GM12878 (cell line): Measurements from ENCODE around the gene RSPH4A. TPM values are rescaled to one million over a fixed set of nuclear protein-coding genes. Genes with fewer than 3 reads are reported as not detected.

ENCODE experiments used
- CREB1 ChIP-seq: IDR thresholded peaks from 2 replicates; pipeline ENCODE4 v1.6.1; 2012; ENCODE audit warnings: low read depth, mild to moderate bottlenecking, inconsistent platforms
- EGR1 ChIP-seq, 2 experiments: IDR thresholded peaks; 1 replicate in 1 of 2; 2 replicates in 1 of 2; pipeline ENCODE4 v1.6.1; 2011 to 2012; ENCODE audit warnings: low read depth in 2 of 2, low read length in 2 of 2, borderline replicate concordance in 1 of 2, mild to moderate bottlenecking in 1 of 2, moderate library complexity in 1 of 2
- FOXM1 ChIP-seq: IDR thresholded peaks from 2 replicates; pipeline ENCODE4 v1.6.1; 2012; ENCODE audit warnings: low read depth, mild to moderate bottlenecking, inconsistent platforms, low read length, moderate library complexity
- HCFC1 ChIP-seq: fragments of 150-350 bp; IDR thresholded peaks from 2 replicates; pipeline ENCODE4 v1.6.1; 2014; ENCODE audit warnings: low read length
- HDAC6 ChIP-seq: fragments of 200-600 bp; sonication (generic); IDR thresholded peaks from one replicate; pipeline ENCODE4 v1.8.0; 2017; ENCODE audit warnings: antibody characterized with exemption; ENCODE audit not compliant: unreplicated experiment
- MEF2A ChIP-seq: IDR thresholded peaks from 2 replicates; pipeline ENCODE4 v1.6.1; 2011; ENCODE audit warnings: low read depth, mild to moderate bottlenecking, low read length, moderate library complexity; ENCODE audit not compliant: insufficient read depth
- PBX3 ChIP-seq: IDR thresholded peaks from 2 replicates; pipeline ENCODE4 v1.6.1; 2011; ENCODE audit warnings: mild to moderate bottlenecking, low read depth, low read length, moderate library complexity; ENCODE audit not compliant: insufficient replicate concordance
- PRDM15 ChIP-seq: fragments of 450-650 bp; formaldehyde crosslinking; IDR thresholded peaks from 2 replicates; pipeline ENCODE4 v1.4.0; 2020; ENCODE audit warnings: mild to moderate bottlenecking, moderate library complexity
- TCF12 ChIP-seq: IDR thresholded peaks from 2 replicates; pipeline ENCODE4 v1.6.1; 2011; ENCODE audit warnings: low read depth, mild to moderate bottlenecking, low read length
- ZBTB11 ChIP-seq: fragments of 450-650 bp; formaldehyde crosslinking; IDR thresholded peaks from 2 replicates; pipeline ENCODE4 v1.5.0; 2022; ENCODE audit warnings: mild to moderate bottlenecking, missing genetic modification characterization
- ZNF207 ChIP-seq: fragments of 450-650 bp; IDR thresholded peaks from 2 replicates; pipeline ENCODE4 v1.6.1; 2014; ENCODE audit warnings: antibody characterized with exemption, mild to moderate bottlenecking, borderline replicate concordance
- ZNF24 ChIP-seq: fragments of 450-650 bp; IDR thresholded peaks from 2 replicates; pipeline ENCODE4 v1.6.1; 2017; ENCODE audit warnings: antibody characterized with exemption, mild to moderate bottlenecking
- ZZZ3 ChIP-seq: IDR thresholded peaks from 2 replicates; pipeline ENCODE4 v1.6.1; 2011; ENCODE audit warnings: low read depth; ENCODE audit not compliant: control insufficient read depth, insufficient read length
- polyA plus RNA-seq, 11 experiments: library from polyadenylated mRNA; depleted of rRNA in 4 of 11; unstranded in 6 of 11; stranded (reverse) in 5 of 11; fragments of >200 nt; fragmentation: Nextera tagmentation in 4 of 11; fragmentation: Illumina TruSeq in 1 of 11; extraction: Ambion mirVana in 4 of 11; extraction: Trizol in 1 of 11; gene quantifications; 1 replicate in 1 of 11; 2 replicates in 10 of 11; pipeline versions ENCODE4 v1.2.1 to v1.2.3, GENCODE V29; 2011 to 2016; ENCODE audit warnings: inconsistent platforms in 2 of 11, missing spikeins in 2 of 11, low read depth in 1 of 11
- total RNA-seq, 4 experiments: library from RNA; depleted of rRNA in 3 of 4; stranded (reverse); fragments of >200 nt in 3 of 4; fragmentation: Illumina TruSeq in 1 of 4; extraction: Trizol in 1 of 4; gene quantifications; 2 replicates each; pipeline versions ENCODE4 v1.2.1 to v1.2.3, GENCODE V29; 2013 to 2021
- TF ChIP-seq, protein P1 (sequence below): fragments of 450-650 bp; IDR thresholded peaks from 2 replicates; pipeline ENCODE4 v1.6.1; 2017; ENCODE audit warnings: mild to moderate bottlenecking, moderate library complexity
- TF ChIP-seq, protein P2 (sequence below): IDR thresholded peaks from 2 replicates; pipeline ENCODE4 v1.6.1; 2011; ENCODE audit warnings: low read depth, mild to moderate bottlenecking, low read length, moderate library complexity, borderline replicate concordance; ENCODE audit errors: extremely low read depth

The RSPH4A gene
- total and polyA plus RNA-seq, 10 of the 15 experiments (the other 5 are each of a cell fraction or from before 2014, with no cell fraction given) = 0.07 to 0.28 (median 0.21) TPM; not detected in 1

DNA sequence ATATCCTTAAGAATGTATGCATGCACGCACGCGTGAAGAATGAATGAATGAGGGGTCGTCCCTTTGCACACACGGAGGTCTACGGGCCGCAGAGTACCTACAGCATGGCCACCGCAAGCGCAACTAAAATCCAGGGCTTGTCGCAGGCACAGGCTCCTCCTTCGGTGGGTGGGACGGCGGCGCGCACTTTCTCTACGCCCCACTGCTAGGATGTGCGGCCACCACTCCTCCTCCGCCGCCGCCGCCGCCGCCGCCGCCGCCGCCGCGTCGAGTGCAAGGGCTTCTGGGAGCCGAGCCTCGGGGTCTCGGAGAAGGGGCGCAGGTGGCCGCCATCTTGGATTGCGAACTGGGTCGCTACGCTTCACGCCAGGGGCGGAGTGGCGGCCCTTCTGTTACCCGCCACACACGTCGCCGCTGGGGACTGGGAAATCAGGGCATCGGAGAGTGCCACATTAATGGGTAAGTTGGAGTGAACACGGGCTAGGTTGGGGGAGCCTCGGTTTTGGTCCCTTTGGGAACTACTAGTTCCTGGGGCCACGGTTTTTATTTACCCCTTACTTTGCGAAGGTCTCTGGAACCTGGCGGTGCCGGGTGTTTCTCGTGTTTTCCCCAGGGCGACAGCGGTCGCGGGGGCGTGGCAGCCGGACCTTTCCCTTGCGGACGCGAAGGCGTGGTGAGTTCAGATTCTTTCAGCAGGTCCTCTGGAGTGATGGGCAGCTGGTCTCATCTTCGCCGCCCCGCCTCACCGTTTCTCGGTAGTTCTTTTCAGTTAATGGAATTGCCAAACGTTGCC is 64.8 kb downstream of the RSPH4A start, which contains the start of gene KPNA5 (continued):
- peak in 1 of 2 experiments; percentile 71; a peak in 2 of 3 replicates for TF ChIP-seq EGR1 (IDR thresholded peaks at IDR 0.05; ENCODE audit: borderline replicate concordance in 1 of 2, low read depth in 2 of 2, low read length in 2 of 2)
- TF ChIP-seq HDAC6 = no peak
- TF ChIP-seq ZZZ3 = no peak
- TF ChIP-seq FOXM1 = no peak
- TF ChIP-seq, protein P1, sequence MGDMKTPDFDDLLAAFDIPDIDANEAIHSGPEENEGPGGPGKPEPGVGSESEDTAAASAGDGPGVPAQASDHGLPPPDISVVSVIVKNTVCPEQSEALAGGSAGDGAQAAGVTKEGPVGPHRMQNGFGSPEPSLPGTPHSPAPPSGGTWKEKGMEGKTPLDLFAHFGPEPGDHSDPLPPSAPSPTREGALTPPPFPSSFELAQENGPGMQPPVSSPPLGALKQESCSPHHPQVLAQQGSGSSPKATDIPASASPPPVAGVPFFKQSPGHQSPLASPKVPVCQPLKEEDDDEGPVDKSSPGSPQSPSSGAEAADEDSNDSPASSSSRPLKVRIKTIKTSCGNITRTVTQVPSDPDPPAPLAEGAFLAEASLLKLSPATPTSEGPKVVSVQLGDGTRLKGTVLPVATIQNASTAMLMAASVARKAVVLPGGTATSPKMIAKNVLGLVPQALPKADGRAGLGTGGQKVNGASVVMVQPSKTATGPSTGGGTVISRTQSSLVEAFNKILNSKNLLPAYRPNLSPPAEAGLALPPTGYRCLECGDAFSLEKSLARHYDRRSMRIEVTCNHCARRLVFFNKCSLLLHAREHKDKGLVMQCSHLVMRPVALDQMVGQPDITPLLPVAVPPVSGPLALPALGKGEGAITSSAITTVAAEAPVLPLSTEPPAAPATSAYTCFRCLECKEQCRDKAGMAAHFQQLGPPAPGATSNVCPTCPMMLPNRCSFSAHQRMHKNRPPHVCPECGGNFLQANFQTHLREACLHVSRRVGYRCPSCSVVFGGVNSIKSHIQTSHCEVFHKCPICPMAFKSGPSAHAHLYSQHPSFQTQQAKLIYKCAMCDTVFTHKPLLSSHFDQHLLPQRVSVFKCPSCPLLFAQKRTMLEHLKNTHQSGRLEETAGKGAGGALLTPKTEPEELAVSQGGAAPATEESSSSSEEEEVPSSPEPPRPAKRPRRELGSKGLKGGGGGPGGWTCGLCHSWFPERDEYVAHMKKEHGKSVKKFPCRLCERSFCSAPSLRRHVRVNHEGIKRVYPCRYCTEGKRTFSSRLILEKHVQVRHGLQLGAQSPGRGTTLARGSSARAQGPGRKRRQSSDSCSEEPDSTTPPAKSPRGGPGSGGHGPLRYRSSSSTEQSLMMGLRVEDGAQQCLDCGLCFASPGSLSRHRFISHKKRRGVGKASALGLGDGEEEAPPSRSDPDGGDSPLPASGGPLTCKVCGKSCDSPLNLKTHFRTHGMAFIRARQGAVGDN = peak; percentile 88
- peak; percentile 25 for TF ChIP-seq PBX3
- TF ChIP-seq ZNF207 = 0 out of 2 replicates have a peak, but pooled peaks have one; percentile 19
- TF ChIP-seq HCFC1 = no peak
- no peak for TF ChIP-seq PRDM15 (CRISPR knock-in tag)
- TF ChIP-seq TCF12 = peak; percentile 1; the same call in 1 of the 2 replicates
- no peak for TF ChIP-seq MEF2A
- no peak for TF ChIP-seq ZBTB11 (CRISPR knock-in tag)
- peak; percentile 94 for TF ChIP-seq ZNF24
- TF ChIP-seq CREB1 = peak; percentile 72; the same call in 1 of the 2 replicates
- TF ChIP-seq, protein P2, sequence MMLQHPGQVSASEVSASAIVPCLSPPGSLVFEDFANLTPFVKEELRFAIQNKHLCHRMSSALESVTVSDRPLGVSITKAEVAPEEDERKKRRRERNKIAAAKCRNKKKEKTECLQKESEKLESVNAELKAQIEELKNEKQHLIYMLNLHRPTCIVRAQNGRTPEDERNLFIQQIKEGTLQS = no peak
